Transverse colon (tissue), 3 donors: ENCODE measurements around the gene NEO1.

Experiments used
- EP300 ChIP-seq: sonication (generic); formaldehyde crosslinking; IDR thresholded peaks from one replicate; pipeline ENCODE4 v1.6.1; 2017; ENCODE audit warnings: antibody characterized with exemption, low read depth
- POLR2A ChIP-seq: fragments of 450-650 bp; IDR thresholded peaks from one replicate; pipeline ENCODE4 v1.6.1; 2016; ENCODE audit warnings: antibody characterized with exemption, mild to moderate bottlenecking, moderate library complexity
- TF ChIP-seq, protein P1 (sequence below), 5 experiments: fragments of 200-600 bp in 3 of 5; fragments of 450-650 bp in 2 of 5; sonication (generic) in 3 of 5; IDR thresholded peaks; 1 replicate in 2 of 5; 2 replicates in 3 of 5; pipeline ENCODE4 v1.5.1; 2016 to 2017; ENCODE audit warnings: antibody characterized with exemption in 5 of 5, inconsistent platforms in 3 of 5, mild to moderate bottlenecking in 2 of 5, moderate library complexity in 1 of 5

DNA sequence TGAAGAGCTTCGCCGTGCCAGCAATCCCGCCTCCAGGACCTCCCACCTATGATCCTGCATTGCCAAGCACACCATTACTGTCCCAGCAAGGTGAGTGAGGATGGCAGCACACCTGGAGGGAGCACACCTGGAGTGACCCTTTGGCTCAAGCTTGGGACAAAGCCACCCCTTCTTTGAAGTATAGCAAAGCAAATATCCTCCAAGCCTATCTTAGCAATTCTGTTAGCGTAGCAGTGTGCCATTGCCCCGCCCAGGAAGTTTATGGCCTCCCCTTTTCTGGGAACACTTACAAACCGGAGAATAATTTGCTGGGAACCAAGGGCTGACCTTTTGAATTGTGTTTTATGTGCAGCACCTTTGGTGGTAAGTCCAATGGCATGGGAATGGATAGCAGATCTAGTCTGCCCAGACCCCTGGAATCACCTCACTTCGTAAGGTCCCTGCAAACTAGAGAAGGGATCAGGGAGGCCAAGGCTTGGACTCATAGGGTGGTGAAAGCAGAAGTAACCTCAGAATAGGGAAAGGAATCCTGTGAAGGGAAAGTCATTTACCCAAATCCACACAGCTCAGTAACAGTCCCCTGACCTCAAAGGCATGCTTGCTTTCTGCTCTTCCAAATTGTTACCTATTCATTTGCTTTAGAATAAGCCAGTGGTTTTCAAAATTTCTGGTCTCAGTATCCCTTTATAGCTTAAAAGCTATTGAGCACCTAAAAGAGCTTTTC, 246.4 kb downstream of the NEO1 start:
- TF ChIP-seq, protein P1, sequence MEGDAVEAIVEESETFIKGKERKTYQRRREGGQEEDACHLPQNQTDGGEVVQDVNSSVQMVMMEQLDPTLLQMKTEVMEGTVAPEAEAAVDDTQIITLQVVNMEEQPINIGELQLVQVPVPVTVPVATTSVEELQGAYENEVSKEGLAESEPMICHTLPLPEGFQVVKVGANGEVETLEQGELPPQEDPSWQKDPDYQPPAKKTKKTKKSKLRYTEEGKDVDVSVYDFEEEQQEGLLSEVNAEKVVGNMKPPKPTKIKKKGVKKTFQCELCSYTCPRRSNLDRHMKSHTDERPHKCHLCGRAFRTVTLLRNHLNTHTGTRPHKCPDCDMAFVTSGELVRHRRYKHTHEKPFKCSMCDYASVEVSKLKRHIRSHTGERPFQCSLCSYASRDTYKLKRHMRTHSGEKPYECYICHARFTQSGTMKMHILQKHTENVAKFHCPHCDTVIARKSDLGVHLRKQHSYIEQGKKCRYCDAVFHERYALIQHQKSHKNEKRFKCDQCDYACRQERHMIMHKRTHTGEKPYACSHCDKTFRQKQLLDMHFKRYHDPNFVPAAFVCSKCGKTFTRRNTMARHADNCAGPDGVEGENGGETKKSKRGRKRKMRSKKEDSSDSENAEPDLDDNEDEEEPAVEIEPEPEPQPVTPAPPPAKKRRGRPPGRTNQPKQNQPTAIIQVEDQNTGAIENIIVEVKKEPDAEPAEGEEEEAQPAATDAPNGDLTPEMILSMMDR (IDR thresholded peaks at IDR 0.05) = no peak
- TF ChIP-seq POLR2A = no peak
- no peak for TF ChIP-seq EP300
